22Rv1 (cell line): ENCODE data around the gene ASXL3.

Source experiments
- ZFX ChIP-seq: fragments of 450-650 bp; IDR thresholded peaks from 2 replicates; pipeline ENCODE4 v1.6.1; 2017; ENCODE audit warnings: antibody characterized with exemption, borderline replicate concordance
- TF ChIP-seq, protein P1 (sequence below): fragments of 450-650 bp; IDR thresholded peaks from 2 replicates; pipeline ENCODE4 v1.5.1; 2017; ENCODE audit warnings: mild to moderate bottlenecking

DNA sequence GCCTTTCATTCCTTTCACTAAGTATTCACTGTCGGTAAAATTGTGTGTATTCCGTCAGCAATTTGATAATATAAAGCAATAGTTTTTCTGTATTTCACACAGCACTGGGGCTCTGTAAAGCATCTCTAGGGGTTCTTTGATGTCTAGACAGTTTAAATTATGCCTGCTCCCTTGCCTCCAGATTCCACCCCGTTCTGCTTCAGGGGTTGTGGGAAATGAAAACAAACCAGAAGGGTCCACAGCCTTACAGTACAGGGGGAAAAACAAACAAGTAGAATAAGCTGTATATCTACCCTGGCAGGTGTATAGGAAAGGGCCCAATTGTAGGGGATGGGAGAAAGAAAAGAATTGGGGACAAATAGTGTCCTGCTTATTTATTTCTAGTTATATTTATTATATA, 63.1 kb downstream of the ASXL3 start:
- TF ChIP-seq, protein P1, sequence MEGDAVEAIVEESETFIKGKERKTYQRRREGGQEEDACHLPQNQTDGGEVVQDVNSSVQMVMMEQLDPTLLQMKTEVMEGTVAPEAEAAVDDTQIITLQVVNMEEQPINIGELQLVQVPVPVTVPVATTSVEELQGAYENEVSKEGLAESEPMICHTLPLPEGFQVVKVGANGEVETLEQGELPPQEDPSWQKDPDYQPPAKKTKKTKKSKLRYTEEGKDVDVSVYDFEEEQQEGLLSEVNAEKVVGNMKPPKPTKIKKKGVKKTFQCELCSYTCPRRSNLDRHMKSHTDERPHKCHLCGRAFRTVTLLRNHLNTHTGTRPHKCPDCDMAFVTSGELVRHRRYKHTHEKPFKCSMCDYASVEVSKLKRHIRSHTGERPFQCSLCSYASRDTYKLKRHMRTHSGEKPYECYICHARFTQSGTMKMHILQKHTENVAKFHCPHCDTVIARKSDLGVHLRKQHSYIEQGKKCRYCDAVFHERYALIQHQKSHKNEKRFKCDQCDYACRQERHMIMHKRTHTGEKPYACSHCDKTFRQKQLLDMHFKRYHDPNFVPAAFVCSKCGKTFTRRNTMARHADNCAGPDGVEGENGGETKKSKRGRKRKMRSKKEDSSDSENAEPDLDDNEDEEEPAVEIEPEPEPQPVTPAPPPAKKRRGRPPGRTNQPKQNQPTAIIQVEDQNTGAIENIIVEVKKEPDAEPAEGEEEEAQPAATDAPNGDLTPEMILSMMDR = no peak
- TF ChIP-seq ZFX = no peak
